Measurements from ENCODE around the gene RNF186.

RNF186 gene

DNA sequence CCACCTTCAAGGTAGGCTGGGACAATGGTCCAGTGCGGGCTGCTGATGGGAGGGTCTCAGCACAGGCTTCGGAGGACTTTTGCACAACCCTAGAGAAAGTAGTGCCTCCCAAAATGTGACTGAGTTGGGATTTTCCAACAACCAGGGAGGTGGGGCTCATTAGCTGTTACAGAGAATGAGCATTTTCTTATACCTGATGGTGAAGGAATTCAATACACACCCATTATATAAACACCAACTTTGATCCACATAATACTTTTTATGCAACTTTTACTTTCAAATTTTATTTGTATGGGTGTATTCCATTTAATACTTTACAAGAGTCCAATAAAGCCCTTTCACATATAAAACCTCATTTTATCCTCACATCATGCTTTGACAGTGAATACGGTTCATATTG lies 31.3 kb upstream of the RNF186 start:
- POLR2A ChIA-PET = no interaction called here

DNA sequence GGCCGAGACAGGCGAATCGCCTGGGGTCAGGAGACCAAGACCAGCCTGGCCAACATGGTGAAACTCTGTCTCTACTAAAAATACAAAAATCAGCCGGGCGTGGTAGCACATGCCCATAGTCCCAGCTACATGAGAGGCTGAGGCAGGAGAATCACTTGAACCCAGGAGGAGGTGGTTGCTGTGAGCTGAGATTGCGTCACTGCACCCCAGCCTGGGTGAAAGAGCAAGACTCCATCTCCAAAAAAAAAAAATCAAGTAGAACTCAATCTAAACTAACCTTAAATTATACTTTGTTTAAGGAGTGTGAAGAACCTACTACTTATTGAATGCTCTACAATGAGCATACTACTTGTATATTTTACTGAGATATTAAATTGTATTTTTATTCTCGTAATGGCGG lies 30.5 kb upstream of the RNF186 start:
- TF ChIP-seq, protein P1, sequence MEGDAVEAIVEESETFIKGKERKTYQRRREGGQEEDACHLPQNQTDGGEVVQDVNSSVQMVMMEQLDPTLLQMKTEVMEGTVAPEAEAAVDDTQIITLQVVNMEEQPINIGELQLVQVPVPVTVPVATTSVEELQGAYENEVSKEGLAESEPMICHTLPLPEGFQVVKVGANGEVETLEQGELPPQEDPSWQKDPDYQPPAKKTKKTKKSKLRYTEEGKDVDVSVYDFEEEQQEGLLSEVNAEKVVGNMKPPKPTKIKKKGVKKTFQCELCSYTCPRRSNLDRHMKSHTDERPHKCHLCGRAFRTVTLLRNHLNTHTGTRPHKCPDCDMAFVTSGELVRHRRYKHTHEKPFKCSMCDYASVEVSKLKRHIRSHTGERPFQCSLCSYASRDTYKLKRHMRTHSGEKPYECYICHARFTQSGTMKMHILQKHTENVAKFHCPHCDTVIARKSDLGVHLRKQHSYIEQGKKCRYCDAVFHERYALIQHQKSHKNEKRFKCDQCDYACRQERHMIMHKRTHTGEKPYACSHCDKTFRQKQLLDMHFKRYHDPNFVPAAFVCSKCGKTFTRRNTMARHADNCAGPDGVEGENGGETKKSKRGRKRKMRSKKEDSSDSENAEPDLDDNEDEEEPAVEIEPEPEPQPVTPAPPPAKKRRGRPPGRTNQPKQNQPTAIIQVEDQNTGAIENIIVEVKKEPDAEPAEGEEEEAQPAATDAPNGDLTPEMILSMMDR (IDR thresholded peaks at IDR 0.05; ENCODE audit: insufficient read depth, low read length, missing control alignments) = no peak
- POLR2A ChIA-PET = no interaction called here
- CTCF ChIA-PET = interaction anchor here (2.2 kb wide), 1 partner anchor 37 kb away, joined by 6 read pairs; the partner anchor contains the start of gene OTUD3
- no peak for DNase-seq (ENCODE audit: low read depth, low spot score)
- no peak overlapping the region for H3K4me3 ChIP-seq (ENCODE audit: low read depth, low read length)

More for the DNA sequence above, 31.3 kb upstream of the RNF186 start:
- DNase-seq (ENCODE audit: low read depth, low spot score) = no peak
- CTCF ChIA-PET = interaction anchor here (1.5 kb wide), 1 partner anchor 35 kb away, joined by 4 read pairs; no protein-coding TSS in a partner anchor
- TF ChIP-seq, protein P1 (IDR thresholded peaks at IDR 0.05; ENCODE audit: insufficient read depth, low read length, missing control alignments) = no peak
- no peak overlapping the region for H3K4me3 ChIP-seq (ENCODE audit: low read depth, low read length)

DNA sequence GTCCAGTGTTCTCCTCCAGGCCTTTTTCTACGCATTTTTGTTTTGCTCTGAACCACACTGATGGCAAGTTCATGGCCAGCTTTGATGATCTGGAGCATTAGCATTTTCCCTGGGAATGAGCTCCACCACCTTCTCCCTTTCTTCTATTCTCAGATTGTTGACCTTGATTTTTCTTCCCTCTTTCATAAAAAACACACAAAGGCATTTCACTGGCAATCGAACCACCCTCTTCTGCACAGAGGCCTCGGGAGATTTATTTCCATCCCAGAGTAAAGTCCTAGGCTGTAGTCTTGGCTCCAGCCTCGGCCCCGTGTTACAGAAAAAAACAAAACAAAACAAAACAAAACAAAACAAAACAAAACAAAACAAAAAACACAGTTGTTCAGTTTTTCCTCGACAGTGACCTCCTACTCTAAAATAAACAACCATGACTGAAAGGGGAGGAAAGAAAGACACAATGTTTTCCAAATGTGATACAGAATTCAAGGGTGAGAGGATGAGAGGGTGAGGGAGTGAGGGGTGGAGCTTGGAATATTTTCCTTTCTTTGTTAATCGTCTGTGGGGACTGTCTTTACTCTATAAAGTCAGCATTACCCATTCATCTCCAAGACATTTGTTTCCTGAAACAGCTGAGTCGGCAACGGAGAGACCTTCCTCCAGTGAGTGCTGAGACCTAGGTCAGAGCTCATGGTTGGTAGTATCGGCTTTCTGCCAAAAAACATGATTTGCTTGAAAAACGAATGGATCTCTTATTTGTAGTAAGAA lies 29.8 kb upstream of the RNF186 start:
- ChIA-PET CTCF (interaction anchor here (2.2 kb wide), 1 partner anchor 37 kb away, joined by 6 read pairs; the partner anchor contains the start of gene OTUD3), POLR2A (no interaction called here)
- DNase-seq (ENCODE audit: low read depth, low spot score) = no peak
- TF ChIP-seq, protein P1 (IDR thresholded peaks at IDR 0.05; ENCODE audit: insufficient read depth, low read length, missing control alignments) = no peak
- no peak overlapping the region for H3K4me3 ChIP-seq (ENCODE audit: low read depth, low read length)

DNA sequence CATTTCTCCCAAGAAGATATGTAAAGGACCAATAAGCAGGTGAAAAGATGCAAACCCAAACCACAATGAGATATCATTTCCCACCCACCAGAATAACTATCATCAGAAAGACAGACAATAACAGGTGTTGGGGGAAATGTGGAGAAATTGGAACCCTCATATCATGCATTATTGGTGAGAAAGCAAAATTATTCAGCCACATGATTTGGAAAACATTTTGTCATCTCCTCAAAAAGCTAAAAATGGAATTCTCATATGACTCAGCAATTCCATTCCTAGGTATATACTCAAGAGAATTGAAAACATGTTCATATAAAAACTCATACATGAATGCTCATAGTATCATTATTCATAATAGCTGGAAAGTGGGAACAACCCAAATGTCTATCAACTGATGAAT lies 25.1 kb upstream of the RNF186 start:
- no peak for DNase-seq (ENCODE audit: low read depth, low spot score)
- POLR2A ChIA-PET = no interaction called here
- CTCF ChIA-PET = interaction anchor here (1.2 to 1.4 kb wide), 2 partner anchors 42 to 124 kb away, joined by 3 read pairs; partner anchors contain the start of gene OTUD3
- H3K4me3 ChIP-seq (ENCODE audit: low read depth, low read length) = no peak overlapping the region
- TF ChIP-seq, protein P1 (IDR thresholded peaks at IDR 0.05; ENCODE audit: insufficient read depth, low read length, missing control alignments) = no peak

DNA sequence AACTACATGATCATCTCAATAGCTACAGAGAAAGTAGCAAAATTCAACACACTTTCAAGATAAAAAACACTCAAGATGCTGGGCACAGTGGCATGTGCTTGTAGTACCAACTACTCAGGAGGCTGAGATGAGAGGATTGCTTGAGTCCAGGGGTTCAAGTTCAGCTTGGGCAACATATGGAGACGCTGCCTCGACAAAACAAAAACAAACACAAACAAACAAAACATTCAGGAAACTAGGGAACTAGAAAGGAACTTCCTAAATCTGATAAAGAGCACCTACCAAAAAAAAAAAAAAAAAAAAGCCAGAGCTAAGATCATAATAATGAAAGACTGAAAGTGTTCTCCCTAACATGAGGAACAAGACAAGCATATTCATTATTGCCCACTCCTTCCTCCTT lies 22.8 kb upstream of the RNF186 start:
- POLR2A ChIA-PET = no interaction called here
- DNase-seq (ENCODE audit: low read depth, low spot score) = no peak
- TF ChIP-seq, protein P1 (IDR thresholded peaks at IDR 0.05; ENCODE audit: insufficient read depth, low read length, missing control alignments) = no peak
- no peak overlapping the region for H3K4me3 ChIP-seq (ENCODE audit: low read depth, low read length)
- CTCF ChIA-PET = no interaction called here

DNA sequence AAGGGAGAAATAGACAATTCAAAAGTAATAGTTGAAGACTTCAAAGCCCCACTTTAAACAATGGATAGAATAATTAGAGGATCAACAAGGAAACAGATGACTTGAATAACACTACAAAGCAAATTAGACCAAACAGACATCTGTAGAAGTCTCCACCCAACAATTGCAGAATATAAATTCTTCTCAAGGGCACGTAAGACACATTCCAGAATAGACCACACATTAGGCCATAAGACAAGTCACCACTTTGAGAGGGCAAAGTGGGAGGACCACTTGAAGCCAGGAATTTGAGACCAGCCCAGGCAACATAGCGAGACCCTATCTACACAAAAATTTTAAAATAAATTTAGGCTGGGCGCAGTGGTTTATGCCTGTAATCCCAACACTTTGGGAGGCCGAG lies 20.5 kb upstream of the RNF186 start:
- H3K4me3 ChIP-seq (ENCODE audit: low read depth, low read length) = no peak overlapping the region
- ChIA-PET POLR2A (no interaction called here), CTCF (no interaction called here)
- TF ChIP-seq, protein P1 (IDR thresholded peaks at IDR 0.05; ENCODE audit: insufficient read depth, low read length, missing control alignments) = no peak
- DNase-seq (ENCODE audit: low read depth, low spot score) = no peak

All from AG04449 (cell line).